Small intestine (tissue), 16 donors: Measurements from ENCODE around the gene KCNA2. TPM values are rescaled to one million over a fixed set of nuclear protein-coding genes. Genes with fewer than 3 reads are reported as not detected.

Experiments used
- DNase-seq, 2 donors: peaks; one replicate each; pipeline versions ENCODE4 v3.0.0 to v3.0.0-alpha.2; 2013
- FAIRE-seq: peaks from 2 replicates; lab custom pipeline; 2012; peaks lifted over from hg19 to GRCh38; lab: Jason Lieb, UNC
- H3K27ac ChIP-seq, 3 donors: one replicate each; pipeline ENCODE4 v1.5.1; 2013; ENCODE audit warnings: low read length in 2 of 3, mild to moderate bottlenecking in 2 of 3, control low read depth in 1 of 3, inconsistent platforms in 1 of 3, low read depth in 1 of 3, moderate library complexity in 1 of 3
- H3K27me3 ChIP-seq, 3 donors: one replicate each; pipeline ENCODE4 v1.6.1; 2013; ENCODE audit warnings: low read length in 3 of 3, inconsistent platforms in 1 of 3; ENCODE audit not compliant: control insufficient read depth in 3 of 3, insufficient read depth in 3 of 3
- H3K36me3 ChIP-seq, 3 donors: one replicate each; pipeline ENCODE4 v1.6.1; 2013; ENCODE audit warnings: low read length in 3 of 3, inconsistent platforms in 1 of 3, low read depth in 1 of 3, mild to moderate bottlenecking in 1 of 3, moderate library complexity in 1 of 3; ENCODE audit not compliant: control insufficient read depth in 3 of 3, insufficient read depth in 2 of 3
- H3K4me1 ChIP-seq, 3 donors: one replicate each; pipeline ENCODE4 v1.6.1; 2013; ENCODE audit warnings: low read length in 2 of 3, inconsistent platforms in 1 of 3, low read depth in 1 of 3, mild to moderate bottlenecking in 1 of 3, moderate library complexity in 1 of 3; ENCODE audit not compliant: control insufficient read depth in 3 of 3, insufficient read depth in 2 of 3
- H3K4me3 ChIP-seq, 3 donors: one replicate each; pipeline ENCODE4 v1.5.1; 2013; ENCODE audit warnings: low read length in 3 of 3, control low read depth in 1 of 3, inconsistent platforms in 1 of 3, low read depth in 1 of 3, mild to moderate bottlenecking in 1 of 3, moderate library complexity in 1 of 3
- H3K9me3 ChIP-seq, 2 donors: one replicate each; pipeline ENCODE4 v1.6.1; 2013; ENCODE audit warnings: low read depth in 1 of 2, low read length in 1 of 2; ENCODE audit not compliant: control insufficient read depth in 2 of 2, insufficient read depth in 1 of 2
- WGBS, 3 donors: extraction: QIAGEN DNeasy Blood & Tissue Kit; methylation state at CpG; one replicate each; pipeline ENCODE4 v1.1.7; 2013; 5-methylcytosine and 5-hydroxymethylcytosine counted together
- long read RNA-seq, 10 donors: transcript quantifications; one replicate each; lab custom pipeline, GENCODE V29; 2026
- polyA plus RNA-seq, 4 donors: library from polyadenylated mRNA; stranded (reverse) in 3 of 4; unstranded in 1 of 4; fragments of 200-250 nt in 3 of 4; fragments of 120-200 nt in 1 of 4; gene quantifications; one replicate each; pipeline versions ENCODE4 v1.2.1 to v1.2.3, GENCODE V29; 2013
- donor health status: healthy with polysubstance abuse.
- donor health status: control.
- donor health status: control.
- donor health status: Bipolar disorder and iron deficiency.
- donor health status: healthy.

KCNA2 gene
- polyA plus RNA-seq = under 1 TPM in 2 of 4 donors, not detected in 2; 0.18 to 0.28 TPM
- long read RNA-seq, donor 1 = 0 reads
- long read RNA-seq, donor 2 = 0 reads
- long read RNA-seq, donor 3, partial matches to known transcripts = 0 of 1 reads
- long read RNA-seq, donor 3, other reads (novel, unspliced or antisense) = 0 of 1 reads
- long read RNA-seq, donor 4 = 0 reads
- long read RNA-seq, donor 5 = 0 reads
- long read RNA-seq, donor 6 = 0 reads
- long read RNA-seq, donor 7 = 0 reads
- long read RNA-seq, donor 8 = 0 reads
- long read RNA-seq, donor 9 = 0 reads
- long read RNA-seq, donor 10, partial matches to known transcripts = 5 of 5 reads
- long read RNA-seq, donor 10, other reads (novel, unspliced or antisense) = 0 of 5 reads

- Histone ChIP-seq H3K9me3 (no peaks in the 10 kb centered on the region), H3K4me1 (no peaks in the 10 kb centered on the region), H3K4me3 (peak within 1 kb of the TSS; percentile 38 to 42 (median 39)), H3K27me3 (peaks cover 2 to 72% (median 28%) of the 10 kb centered on the region in 3 donors), H3K36me3 (no peaks in the 10 kb centered on the region), H3K27ac (no peak within 1 kb of the TSS)
- DNase-seq (peak in 1 of 2 donors; percentile 39), FAIRE-seq (no peak)
- WGBS, 3 donors = 2 to 8% (median 2%) methylated on average over 35 to 41 of the region's 41 CpGs
These were observed at the start of gene KCNA2 for GRCh38 chr1:110605901-110606656. KCNA2 (minus strand) TSS chr1:110606358; CDS start chr1:110604782, 1,576 bp downstream.

GRCh38 chr1:110650609-110651008 is 44.5 kb upstream of the KCNA2 start:
- H3K4me1 ChIP-seq = peaks cover 0 to 6% (median 0%) of the 10 kb centered on the region in 3 donors
- WGBS, 3 donors = 50 to 82% (median 55%) methylated on average over 2 of the region's 2 CpGs
- FAIRE-seq = no peak

DNA sequence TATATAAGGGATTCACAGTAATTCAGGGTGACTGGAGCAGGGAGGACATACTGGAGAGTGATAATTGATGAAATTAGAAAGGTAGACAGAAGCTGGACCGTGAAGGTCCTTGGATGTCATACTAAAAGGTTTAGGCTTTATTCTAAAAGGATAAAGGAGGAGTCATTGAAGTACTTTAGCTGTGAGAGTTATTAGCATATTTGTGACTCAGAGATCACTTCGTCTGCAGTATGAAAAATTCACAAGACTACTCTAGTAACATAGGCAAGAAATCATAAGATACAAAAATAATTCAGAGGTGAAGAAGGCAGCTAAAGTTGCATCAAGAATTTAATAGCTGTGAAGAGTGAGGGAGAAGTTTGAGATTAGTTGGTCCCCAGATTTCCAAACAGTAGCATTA is 42.3 kb upstream of the KCNA2 start:
- Histone ChIP-seq H3K27ac (no peak overlapping the region), H3K4me3 (no peak overlapping the region), H3K36me3 (no peaks in the 10 kb centered on the region), H3K9me3 (no peaks in the 10 kb centered on the region), H3K27me3 (peaks cover 0 to 2% (median 0%) of the 10 kb centered on the region in 3 donors), H3K4me1 (peaks cover 0 to 6% (median 0%) of the 10 kb centered on the region in 3 donors)
- 42 to 65% (median 52%) methylated on average over 2 of the region's 2 CpGs for WGBS, 3 donors
- no peak for FAIRE-seq
- DNase-seq = no peak

More at GRCh38 chr1:110650609-110651008, 44.5 kb upstream of the KCNA2 start:
- no peak for DNase-seq
- Histone ChIP-seq H3K9me3 (no peaks in the 10 kb centered on the region), H3K27me3 (peaks cover 0 to 2% (median 0%) of the 10 kb centered on the region in 3 donors), H3K36me3 (no peaks in the 10 kb centered on the region), H3K4me3 (no peak overlapping the region), H3K27ac (no peak overlapping the region)

DNA sequence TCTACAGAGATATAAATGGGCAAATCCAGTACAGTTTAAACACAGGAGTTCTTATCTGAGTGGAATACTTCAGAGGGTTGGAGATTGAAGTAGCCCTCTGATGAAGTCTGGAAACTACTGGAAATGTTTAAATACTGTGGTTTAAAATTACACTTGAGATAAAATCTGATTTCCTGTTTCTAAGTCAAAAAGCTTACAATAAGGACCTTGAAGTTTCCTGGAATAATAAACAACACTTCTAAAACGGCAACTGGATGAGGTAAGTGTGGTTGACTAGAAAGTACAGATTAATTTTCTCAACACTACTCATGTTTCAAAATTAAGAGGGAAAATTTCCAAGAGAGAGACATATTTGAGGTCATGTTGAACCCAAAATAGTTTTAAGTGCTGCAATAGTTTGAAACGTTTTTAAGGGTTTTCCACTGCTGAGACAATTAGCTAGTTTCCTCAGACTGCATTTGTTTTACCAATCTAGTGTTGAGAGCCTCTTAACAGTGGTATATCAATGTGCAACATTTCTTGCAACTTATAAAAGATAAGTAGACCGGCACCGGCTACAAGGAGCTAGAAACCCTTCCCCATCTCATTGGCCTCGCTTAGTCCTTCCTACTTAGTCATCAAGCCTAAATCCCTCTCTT is 41.2 kb upstream of the KCNA2 start:
- FAIRE-seq = no peak
- Histone ChIP-seq H3K9me3 (no peaks in the 10 kb centered on the region), H3K27me3 (peaks cover 0 to 2% (median 0%) of the 10 kb centered on the region in 3 donors), H3K27ac (peak overlapping the region in 1 of 3 donors; percentile 60), H3K36me3 (no peaks in the 10 kb centered on the region), H3K4me3 (no peak overlapping the region), H3K4me1 (peaks cover 0 to 6% (median 0%) of the 10 kb centered on the region in 3 donors)
- DNase-seq = peak in 1 of 2 donors; percentile 27
- 37 to 53% (median 37%) methylated on average over 5 of the region's 5 CpGs for WGBS, 3 donors

DNA sequence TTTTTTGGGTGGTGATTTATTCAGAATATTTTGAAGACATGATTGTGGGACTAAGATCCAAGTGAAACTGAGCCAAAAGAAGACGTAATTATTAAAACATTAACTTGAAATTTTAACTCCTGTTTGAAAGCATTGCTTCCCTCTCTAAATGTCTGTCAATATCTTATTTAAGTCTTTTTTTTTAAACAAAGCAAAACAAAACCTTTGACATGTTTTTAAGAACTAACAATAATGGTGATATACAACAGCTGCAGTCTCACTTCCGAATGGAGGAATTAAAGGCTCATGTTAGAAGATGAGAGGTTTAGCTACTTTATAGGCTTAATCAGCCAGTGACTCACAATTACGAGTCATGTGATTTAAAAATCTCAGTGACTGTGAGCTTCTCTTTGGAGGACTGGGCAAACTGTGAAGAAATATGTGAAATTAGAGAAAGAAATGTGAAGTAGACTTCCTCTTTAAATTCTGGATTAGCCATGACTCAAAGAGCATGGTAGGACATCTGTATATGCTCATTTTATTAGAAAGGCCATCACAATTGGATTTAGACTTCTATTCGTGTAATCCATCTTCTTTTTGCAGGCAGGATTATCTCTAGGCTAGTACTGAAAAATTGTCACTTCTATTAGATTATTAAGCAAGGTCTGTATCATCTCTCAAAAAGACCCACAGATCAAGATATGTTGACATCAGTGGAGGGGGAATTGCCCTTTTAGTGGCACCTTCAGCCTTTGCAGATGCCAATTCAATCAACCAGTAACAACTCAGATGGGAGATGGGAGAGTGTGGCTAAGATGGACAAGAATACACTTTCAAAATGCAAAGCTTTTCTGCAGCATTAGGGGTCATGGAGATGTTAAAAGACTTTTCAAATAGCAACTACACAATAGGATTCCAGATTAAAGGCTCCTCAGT is 39.9 kb upstream of the KCNA2 start:
- WGBS, 3 donors = 60 to 70% (median 68%) methylated on average over 4 of the region's 4 CpGs
- H3K4me3 ChIP-seq = no peak overlapping the region
- H3K9me3 ChIP-seq = no peaks in the 10 kb centered on the region
- DNase-seq (no peak), FAIRE-seq (no peak)
- peaks cover 0 to 2% (median 0%) of the 10 kb centered on the region in 3 donors for H3K27me3 ChIP-seq
- H3K4me1 ChIP-seq = peaks cover 0 to 6% (median 0%) of the 10 kb centered on the region in 3 donors
- H3K27ac ChIP-seq = no peak overlapping the region
- H3K36me3 ChIP-seq = no peaks in the 10 kb centered on the region

- Histone ChIP-seq H3K4me1 (peaks cover 0 to 6% (median 0%) of the 10 kb centered on the region in 3 donors), H3K9me3 (no peaks in the 10 kb centered on the region), H3K27me3 (peaks cover 0 to 2% (median 0%) of the 10 kb centered on the region in 3 donors), H3K36me3 (no peaks in the 10 kb centered on the region), H3K4me3 (no peak overlapping the region), H3K27ac (no peak overlapping the region)
- DNase-seq (no peak), FAIRE-seq (no peak)
These were observed 39.1 kb upstream of the KCNA2 start for GRCh38 chr1:110645211-110645610.

- H3K27ac ChIP-seq = no peak overlapping the region
- 21 to 31% (median 30%) methylated on average over 4 of the region's 4 CpGs for WGBS, 3 donors
These were observed 37.8 kb upstream of the KCNA2 start for GRCh38 chr1:110643879-110644472.

More at GRCh38 chr1:110643879-110644472, 37.8 kb upstream of the KCNA2 start:
- DNase-seq (no peak), FAIRE-seq (no peak)
- Histone ChIP-seq H3K4me3 (no peak overlapping the region), H3K4me1 (peaks cover 0 to 5% (median 0%) of the 10 kb centered on the region in 3 donors), H3K27me3 (peaks cover 0 to 2% (median 0%) of the 10 kb centered on the region in 3 donors), H3K9me3 (no peaks in the 10 kb centered on the region), H3K36me3 (no peaks in the 10 kb centered on the region)
